A549 (cell line): ENCODE measurements around the gene TIMM9. TPM values are rescaled to one million over a fixed set of nuclear protein-coding genes. Genes with fewer than 3 reads are reported as not detected.

Source experiments
- ATAC-seq, 2 experiments: fragments of 200-7000 bp in 1 of 2; fragments of >200 bp in 1 of 2; cut with Nextera tagmentation in 1 of 2; cut with Tn5 transposase in 1 of 2; 3 replicates each; pipeline versions ENCODE4 v1.8.0 to v1.9.1; 2018 to 2020; ENCODE audit warnings: mild to moderate bottlenecking in 1 of 2, moderate library complexity in 1 of 2
- CTCF ChIA-PET: fragments of 300-600 bp; sonication (Branson Sonifier 250); formaldehyde crosslinking; extraction: SDS; loops from one replicate; lab custom pipeline; 2021; ENCODE audit warnings: antibody characterized with exemption, inconsistent platforms; lab: Yijun Ruan, JAX
- POLR2A ChIA-PET: fragments of 350-600 bp; formaldehyde crosslinking; extraction: SDS; loops from one replicate; lab custom pipeline; 2021; ENCODE audit warnings: antibody characterized with exemption, inconsistent platforms; lab: Yijun Ruan, JAX
- DNase-seq, 2 experiments: peaks; one replicate each; pipeline versions ENCODE4 v3.0.0 to v3.0.0-alpha.2; 2011 to 2016; ENCODE audit warnings: low read depth in 1 of 2, low spot score in 1 of 2
- FAIRE-seq: peaks from 2 replicates; lab custom pipeline; 2011; peaks lifted over from hg19 to GRCh38; lab: Jason Lieb, UNC
- H3K27ac ChIP-seq, 2 experiments: fragments of >200 bp; sonication (Bioruptor Twin); formaldehyde crosslinking; 3 replicates each; pipeline ENCODE4 v1.5.1; 2016 to 2017
- H3K4me1 ChIP-seq: fragments of >200 bp; sonication (Bioruptor Twin); formaldehyde crosslinking; 3 replicates; pipeline ENCODE4 v1.6.1; 2016
- H3K4me2 ChIP-seq: fragments of >200 bp; sonication (Bioruptor Twin); formaldehyde crosslinking; 3 replicates; pipeline ENCODE4 v1.6.1; 2016
- H3K4me3 ChIP-seq: fragments of >200 bp; sonication (Bioruptor Twin); formaldehyde crosslinking; 3 replicates; pipeline ENCODE4 v1.5.1; 2016
- H3K9me3 ChIP-seq: fragments of >200 bp; sonication (Bioruptor Twin); formaldehyde crosslinking; 3 replicates; pipeline ENCODE4 v1.6.1; 2016
- BHLHE40 ChIP-seq: IDR thresholded peaks from 2 replicates; pipeline ENCODE4 v1.6.1; 2012; ENCODE audit warnings: low read depth, low read length, inconsistent platforms
- CEBPB ChIP-seq, 2 experiments: fragments of >200 bp in 1 of 2; sonication (Bioruptor Twin) in 1 of 2; formaldehyde crosslinking in 1 of 2; IDR thresholded peaks; 2 replicates each; pipeline ENCODE4 v1.6.1; 2012 to 2016
- CHD2 ChIP-seq: fragments of 150-350 bp; IDR thresholded peaks from 2 replicates; pipeline ENCODE4 v1.6.1; 2014; ENCODE audit warnings: low read length; ENCODE audit not compliant: partially characterized antibody
- CHD4 ChIP-seq: fragments of 200-600 bp; sonication (generic); IDR thresholded peaks from 2 replicates; pipeline ENCODE4 v1.6.1; 2016; ENCODE audit warnings: antibody characterized with exemption, mild to moderate bottlenecking, borderline replicate concordance
- EHF ChIP-seq: fragments of 250-450 bp; sonication (Bioruptor Pico); IDR thresholded peaks from 2 replicates; pipeline ENCODE4 v1.5.0; 2020; ENCODE audit warnings: mild to moderate bottlenecking
- EP300 ChIP-seq, 2 experiments: fragments of >200 bp; sonication (Bioruptor Twin); formaldehyde crosslinking; IDR thresholded peaks; 2 replicates in 1 of 2; 3 replicates in 1 of 2; pipeline ENCODE4 v1.6.1; 2016 to 2017
- HDAC2 ChIP-seq: fragments of 200-600 bp; sonication (generic); IDR thresholded peaks from 2 replicates; pipeline ENCODE4 v1.6.1; 2016
- HOXA7 ChIP-seq: fragments of 250-450 bp; sonication (Bioruptor Pico); IDR thresholded peaks from 2 replicates; pipeline ENCODE4 v1.5.0; 2020; ENCODE audit warnings: mild to moderate bottlenecking, moderate library complexity
- HOXB13 ChIP-seq: fragments of 250-450 bp; sonication (Bioruptor Pico); IDR thresholded peaks from 2 replicates; pipeline ENCODE4 v1.5.0; 2020; ENCODE audit warnings: low read depth, mild to moderate bottlenecking, moderate library complexity
- HOXB5 ChIP-seq: fragments of 250-450 bp; sonication (Bioruptor Pico); IDR thresholded peaks from 2 replicates; pipeline ENCODE4 v1.5.0; 2020; ENCODE audit warnings: mild to moderate bottlenecking, moderate library complexity
- JUN ChIP-seq, 2 experiments: fragments of >200 bp; sonication (Bioruptor Twin); formaldehyde crosslinking; IDR thresholded peaks; 2 replicates in 1 of 2; 3 replicates in 1 of 2; pipeline ENCODE4 v1.6.1; 2016 to 2017
- MYC ChIP-seq: IDR thresholded peaks from 2 replicates; pipeline ENCODE4 v1.6.1; 2012; ENCODE audit warnings: mild to moderate bottlenecking, inconsistent platforms, low read length, improper control_type of control experiment, borderline replicate concordance
- NFE2L2 ChIP-seq: fragments of 150-350 bp; conservative IDR thresholded peaks from 2 replicates; pipeline ENCODE4 v1.6.1; 2014; ENCODE audit warnings: low read length
- POLR2A ChIP-seq: IDR thresholded peaks from 2 replicates; pipeline ENCODE4 v1.6.1; 2012; ENCODE audit warnings: mild to moderate bottlenecking, low read length
- POLR2AphosphoS2 ChIP-seq: conservative IDR thresholded peaks from 2 replicates; pipeline ENCODE4 v1.6.1; 2012; ENCODE audit warnings: low read length, improper control_type of control experiment, inconsistent platforms
- RCOR1 ChIP-seq: fragments of 150-350 bp; IDR thresholded peaks from 2 replicates; pipeline ENCODE4 v1.6.1; 2014; ENCODE audit warnings: antibody characterized with exemption, low read length, low read depth
- RFX5 ChIP-seq: fragments of 450-650 bp; IDR thresholded peaks from 2 replicates; pipeline ENCODE4 v1.7.1; 2014; ENCODE audit warnings: antibody characterized with exemption, mild to moderate bottlenecking, moderate library complexity
- SREBF2 ChIP-seq: fragments of 450-650 bp; IDR thresholded peaks from 2 replicates; pipeline ENCODE4 v1.6.1; 2014; ENCODE audit warnings: mild to moderate bottlenecking, moderate library complexity
- ZC3H11A ChIP-seq: fragments of 450-650 bp; IDR thresholded peaks from 2 replicates; pipeline ENCODE4 v1.6.1; 2014; ENCODE audit warnings: antibody characterized with exemption, mild to moderate bottlenecking
- ZFP36 ChIP-seq: fragments of 450-650 bp; IDR thresholded peaks from 2 replicates; pipeline ENCODE4 v1.6.1; 2014; ENCODE audit warnings: borderline replicate concordance; ENCODE audit not compliant: partially characterized antibody
- ZNF302 ChIP-seq: fragments of 250-450 bp; sonication (Bioruptor Pico); IDR thresholded peaks from 2 replicates; pipeline ENCODE4 v1.9.0; 2021; ENCODE audit warnings: inconsistent platforms, mild to moderate bottlenecking, moderate library complexity
- ZSCAN20 ChIP-seq: fragments of 250-450 bp; sonication (Bioruptor Pico); IDR thresholded peaks from 2 replicates; pipeline ENCODE4 v1.8.0; 2022; ENCODE audit warnings: mild to moderate bottlenecking, moderate library complexity
- WGBS: methylation state at CpG from one replicate; pipeline ENCODE4 v1.1.6; 2017; ENCODE audit errors: missing lambda C conversion rate; 5-methylcytosine and 5-hydroxymethylcytosine counted together
- polyA plus RNA-seq, 4 experiments: library from polyadenylated mRNA; depleted of rRNA in 3 of 4; stranded (reverse); fragments of >200 nt; fragmentation: RNase III in 1 of 4; extraction: RNeasy Plus Mini Kit Qiagen cat#74134 plus additional on column Dnase treatment in 1 of 4; gene quantifications; 2 replicates in 3 of 4; 3 replicates in 1 of 4; pipeline ENCODE4 v1.2.3, GENCODE V29; 2011 to 2017
- TF ChIP-seq, protein P1 (sequence below): fragments of >200 bp; sonication (Bioruptor Twin); formaldehyde crosslinking; IDR thresholded peaks from 3 replicates; pipeline ENCODE4 v1.6.1; 2016
- TF ChIP-seq, protein P2 (sequence below): IDR thresholded peaks from 2 replicates; pipeline ENCODE4 v1.6.1; 2012

The TIMM9 gene
- polyA plus RNA-seq, 2 of the 4 experiments (the other 2 are of a cell fraction): 70.1 to 101 TPM

DNA sequence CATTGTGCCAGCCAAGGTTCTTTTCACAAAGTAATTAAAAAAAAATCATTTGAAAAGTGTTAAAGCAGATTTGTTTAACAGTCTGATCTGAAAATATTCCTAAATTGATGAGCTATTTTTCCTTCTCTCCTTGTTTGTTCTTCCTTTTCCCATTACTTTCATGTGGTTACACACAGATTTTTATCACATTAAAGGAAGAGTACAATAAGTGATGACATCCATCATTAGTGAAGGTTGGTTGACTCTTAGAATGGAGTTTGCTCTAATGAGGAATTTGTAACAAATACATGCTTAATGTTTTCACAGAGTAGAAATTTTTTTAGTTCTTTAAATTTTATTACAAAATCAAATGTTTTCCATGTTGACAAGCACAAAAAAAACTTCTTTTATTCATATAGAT lies 50.5 kb downstream of the TIMM9 start:
- ChIA-PET POLR2A (no interaction called here), CTCF (interaction anchor here (1.7 kb wide), 1 partner anchor 9 kb away, joined by 4 read pairs; no protein-coding TSS in a partner anchor)
- FAIRE-seq: no peak
- H3K4me3 ChIP-seq: no peak overlapping the region
- no peaks in the 10 kb centered on the region for H3K4me1 ChIP-seq
- no peak for DNase-seq
- no peak for ATAC-seq
- H3K27ac ChIP-seq: no peak overlapping the region
- H3K4me2 ChIP-seq: no peak overlapping the region
- no peak for TF ChIP-seq EHF
- no peak for TF ChIP-seq HOXB13 (CRISPR knock-in tag)
- no peak for TF ChIP-seq CHD4
- TF ChIP-seq MYC: no peak
- TF ChIP-seq BHLHE40: no peak
- TF ChIP-seq RCOR1: no peak
- TF ChIP-seq ZC3H11A: no peak
- H3K9me3 ChIP-seq: no peaks in the 10 kb centered on the region

GRCh38 chr14:58368956-58369355 lies 58.4 kb downstream of the TIMM9 start:
- no peak for TF ChIP-seq ZFP36
- no peak for TF ChIP-seq NFE2L2
- no peak for TF ChIP-seq EP300 (IDR thresholded peaks at IDR 0.05)
- no peak for TF ChIP-seq HOXA7 (CRISPR knock-in tag)
- TF ChIP-seq, protein P1, sequence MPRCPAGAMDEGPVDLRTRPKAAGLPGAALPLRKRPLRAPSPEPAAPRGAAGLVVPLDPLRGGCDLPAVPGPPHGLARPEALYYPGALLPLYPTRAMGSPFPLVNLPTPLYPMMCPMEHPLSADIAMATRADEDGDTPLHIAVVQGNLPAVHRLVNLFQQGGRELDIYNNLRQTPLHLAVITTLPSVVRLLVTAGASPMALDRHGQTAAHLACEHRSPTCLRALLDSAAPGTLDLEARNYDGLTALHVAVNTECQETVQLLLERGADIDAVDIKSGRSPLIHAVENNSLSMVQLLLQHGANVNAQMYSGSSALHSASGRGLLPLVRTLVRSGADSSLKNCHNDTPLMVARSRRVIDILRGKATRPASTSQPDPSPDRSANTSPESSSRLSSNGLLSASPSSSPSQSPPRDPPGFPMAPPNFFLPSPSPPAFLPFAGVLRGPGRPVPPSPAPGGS: no peak
- TF ChIP-seq, protein P2, sequence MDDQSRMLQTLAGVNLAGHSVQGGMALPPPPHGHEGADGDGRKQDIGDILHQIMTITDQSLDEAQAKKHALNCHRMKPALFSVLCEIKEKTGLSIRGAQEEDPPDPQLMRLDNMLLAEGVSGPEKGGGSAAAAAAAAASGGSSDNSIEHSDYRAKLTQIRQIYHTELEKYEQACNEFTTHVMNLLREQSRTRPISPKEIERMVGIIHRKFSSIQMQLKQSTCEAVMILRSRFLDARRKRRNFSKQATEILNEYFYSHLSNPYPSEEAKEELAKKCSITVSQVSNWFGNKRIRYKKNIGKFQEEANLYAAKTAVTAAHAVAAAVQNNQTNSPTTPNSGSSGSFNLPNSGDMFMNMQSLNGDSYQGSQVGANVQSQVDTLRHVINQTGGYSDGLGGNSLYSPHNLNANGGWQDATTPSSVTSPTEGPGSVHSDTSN: no peak
- no peak for TF ChIP-seq ZC3H11A
- TF ChIP-seq SREBF2: no peak
- TF ChIP-seq CEBPB (IDR thresholded peaks at IDR 0.05): no peak
- no peak for TF ChIP-seq JUN (IDR thresholded peaks at IDR 0.05)
- TF ChIP-seq RCOR1: no peak
- no peak for TF ChIP-seq RFX5
- TF ChIP-seq ZSCAN20 (CRISPR knock-in tag): no peak
- TF ChIP-seq HDAC2: no peak
- TF ChIP-seq, all 56 proteins: peak for 0
- ChIA-PET CTCF (no interaction called here), POLR2A (no interaction called here)
- Histone ChIP-seq H3K27ac (no peak overlapping the region), H3K4me3 (no peak overlapping the region), H3K4me1 (no peaks in the 10 kb centered on the region), H3K4me2 (no peak overlapping the region), H3K9me3 (no peaks in the 10 kb centered on the region)
- 93% methylated on average over 1 of the region's 1 CpG for WGBS
- DNase-seq: no peak
- ATAC-seq: no peak
- no peak for FAIRE-seq

DNA sequence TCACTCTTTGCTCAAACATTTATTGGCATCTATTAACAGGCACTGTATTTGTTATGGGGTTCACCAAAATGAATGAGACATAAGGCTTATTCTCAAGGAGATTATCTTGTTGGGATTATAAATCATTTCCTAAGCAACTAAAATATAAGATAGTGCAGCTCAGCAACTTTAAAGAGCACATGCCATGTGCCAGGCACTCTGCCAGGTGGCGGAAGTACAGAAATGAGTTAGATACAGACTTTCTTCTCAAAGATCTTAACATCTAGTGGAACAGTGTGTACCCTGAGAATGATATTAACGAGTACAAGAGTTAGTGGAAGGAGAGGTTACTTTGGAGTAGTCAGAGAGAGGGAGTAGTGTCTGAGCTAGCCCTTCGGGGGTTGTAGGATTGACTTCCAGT lies 60.0 kb downstream of the TIMM9 start:
- H3K4me2 ChIP-seq: no peak overlapping the region
- no peak for ATAC-seq
- ChIA-PET CTCF (interaction anchor here (0.8 to 1.6 kb wide), 3 partner anchors 9 to 28 kb away, joined by 3 to 5 read pairs (median 4); partner anchors contain the start of gene TOMM20L), POLR2A (no interaction called here)
- H3K9me3 ChIP-seq: no peaks in the 10 kb centered on the region
- no peaks in the 10 kb centered on the region for H3K4me1 ChIP-seq
- TF ChIP-seq POLR2A: no peak
- TF ChIP-seq ZFP36: no peak
- H3K4me3 ChIP-seq: no peak overlapping the region
- DNase-seq: no peak
- no peak overlapping the region for H3K27ac ChIP-seq
- no peak for FAIRE-seq
- 82% methylated on average over 3 of the region's 3 CpGs for WGBS

- whole genome bisulfite sequencing: 90% methylated on average over 4 of the region's 4 CpGs
- no peak overlapping the region for H3K27ac ChIP-seq
- ATAC-seq (no peak), DNase-seq (no peak), FAIRE-seq (no peak)
- no peak overlapping the region for H3K4me2 ChIP-seq
- ChIA-PET CTCF (interaction anchor here (0.6 to 2.1 kb wide), 3 partner anchors 32 to 319 kb away, joined by 3 to 7 read pairs (median 4); no protein-coding TSS in a partner anchor), POLR2A (no interaction called here)
- no peaks in the 10 kb centered on the region for H3K9me3 ChIP-seq
- no peak overlapping the region for H3K4me3 ChIP-seq
- no peaks in the 10 kb centered on the region for H3K4me1 ChIP-seq
- no peak for TF ChIP-seq EHF
- TF ChIP-seq MYC: no peak
- TF ChIP-seq CHD2: no peak
- no peak for TF ChIP-seq POLR2AphosphoS2
- TF ChIP-seq, protein P2: no peak
- no peak for TF ChIP-seq HOXB5 (CRISPR knock-in tag)
- TF ChIP-seq HOXA7 (CRISPR knock-in tag): no peak
- no peak for TF ChIP-seq ZNF302 (CRISPR knock-in tag)
- TF ChIP-seq NFE2L2: no peak
- TF ChIP-seq, all 56 proteins: peak for 0
These were observed 63.0 kb downstream of the TIMM9 start for GRCh38 chr14:58364316-58364715.
